NK-92 (cell line): ENCODE data around the gene POR.

Experiments used
- DNase-seq: peaks from one replicate; lab custom pipeline; 2025; ENCODE audit not compliant: unreplicated experiment; lab: John Stamatoyannopoulos, UW

Gene POR

DNA sequence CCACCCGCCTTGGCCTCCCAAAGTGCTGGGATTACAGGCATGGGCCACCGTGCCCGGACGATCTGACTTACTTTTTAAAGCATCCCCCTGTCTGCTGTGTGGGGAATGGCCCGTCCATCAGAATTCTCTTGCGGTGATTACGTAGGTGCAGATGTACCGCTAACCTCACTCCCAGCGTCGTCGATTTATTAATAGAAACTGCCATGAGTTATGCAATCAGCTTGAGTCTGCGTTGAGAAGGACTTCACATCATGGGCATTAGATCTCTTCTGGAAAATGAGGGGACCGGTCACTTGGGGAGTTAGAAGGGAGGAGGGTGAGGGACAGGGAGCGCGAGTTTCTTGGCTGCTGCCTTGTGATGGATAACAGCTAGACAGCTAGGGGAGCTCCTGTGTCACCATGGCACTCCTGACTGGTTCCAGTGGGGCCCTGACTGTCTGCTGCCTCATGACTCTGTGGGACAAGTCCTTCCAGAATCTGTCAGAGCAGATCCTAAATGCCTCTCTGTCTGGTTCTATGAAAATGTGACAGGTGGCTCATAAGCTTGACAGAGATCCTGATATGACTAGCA is 35.2 kb downstream of the POR start:
- no peak for DNase-seq

DNA sequence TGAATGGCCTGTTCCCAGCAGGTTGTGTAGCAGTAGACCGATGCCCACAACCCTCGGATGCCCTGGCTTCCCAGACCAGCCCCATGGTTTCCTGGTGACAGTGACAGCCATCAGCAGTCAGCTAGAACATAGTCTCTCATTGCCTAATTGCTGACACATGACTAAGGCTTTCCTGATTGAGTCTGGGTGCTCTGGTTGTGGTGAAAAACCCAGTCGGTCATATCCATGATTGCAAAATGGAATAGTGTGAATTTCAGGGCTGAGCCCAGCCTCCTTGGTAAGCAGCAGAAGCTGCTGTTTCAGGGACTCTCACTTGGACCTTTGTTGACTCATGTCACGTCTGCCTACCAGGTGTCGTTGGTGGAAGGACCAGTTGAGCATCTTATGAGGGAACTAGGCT is 36.6 kb downstream of the POR start:
- no peak for DNase-seq

- no peak for DNase-seq
Observed at GRCh38 chr7:75953431-75953830, 38.5 kb downstream of the POR start.

DNA sequence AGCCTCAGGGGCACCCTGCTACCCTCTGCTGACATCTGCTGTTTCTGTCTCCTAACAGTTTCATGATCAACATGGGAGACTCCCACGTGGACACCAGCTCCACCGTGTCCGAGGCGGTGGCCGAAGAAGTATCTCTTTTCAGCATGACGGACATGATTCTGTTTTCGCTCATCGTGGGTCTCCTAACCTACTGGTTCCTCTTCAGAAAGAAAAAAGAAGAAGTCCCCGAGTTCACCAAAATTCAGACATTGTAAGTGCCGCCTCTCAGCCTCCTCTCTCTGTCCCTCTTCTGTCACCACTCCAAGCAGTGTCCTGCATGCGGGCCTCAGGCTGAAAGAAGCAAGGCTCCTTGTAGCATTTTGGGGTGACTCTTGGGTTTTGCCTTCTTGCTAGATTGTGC is 39.0 kb downstream of the POR start:
- DNase-seq, result no peak

DNA sequence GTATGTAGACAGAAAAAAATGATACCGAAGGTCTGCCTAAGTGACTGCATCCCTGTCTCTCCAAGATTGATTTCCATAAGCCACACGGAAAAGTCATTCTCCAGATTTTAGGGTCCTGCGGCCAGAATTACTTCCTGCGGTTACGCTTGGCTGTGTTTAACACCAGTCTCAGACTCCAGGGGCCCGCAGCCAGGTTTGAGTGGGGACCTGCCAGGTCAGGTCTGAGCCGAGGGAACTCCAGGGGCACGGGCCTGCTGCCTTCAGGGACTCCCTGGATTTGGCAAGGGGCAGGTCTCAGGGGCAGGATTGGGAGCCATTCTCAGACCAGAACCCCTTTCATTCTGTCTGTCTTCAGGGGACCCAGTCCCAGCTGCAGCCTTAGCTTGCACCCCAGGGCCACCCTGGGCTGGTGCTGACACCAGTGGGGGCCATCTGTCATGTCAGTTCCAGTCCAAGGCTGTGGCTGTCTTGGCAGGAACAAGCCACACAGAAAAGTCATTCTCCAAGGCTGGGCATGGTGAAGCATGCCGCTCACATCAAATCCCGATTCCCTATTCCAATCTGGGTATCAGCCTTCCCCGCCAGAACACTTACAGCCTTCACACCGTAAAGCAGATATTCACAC is 40.5 kb downstream of the POR start:
- DNase-seq, result no peak

- no peak for DNase-seq
Observed at GRCh38 chr7:75957021-75957736, 42.2 kb downstream of the POR start.

GRCh38 chr7:75958802-75959543 is 44.0 kb downstream of the POR start:
- no peak for DNase-seq

- DNase-seq, result no peak
Observed at GRCh38 chr7:75960372-75960771, 45.4 kb downstream of the POR start.

DNA sequence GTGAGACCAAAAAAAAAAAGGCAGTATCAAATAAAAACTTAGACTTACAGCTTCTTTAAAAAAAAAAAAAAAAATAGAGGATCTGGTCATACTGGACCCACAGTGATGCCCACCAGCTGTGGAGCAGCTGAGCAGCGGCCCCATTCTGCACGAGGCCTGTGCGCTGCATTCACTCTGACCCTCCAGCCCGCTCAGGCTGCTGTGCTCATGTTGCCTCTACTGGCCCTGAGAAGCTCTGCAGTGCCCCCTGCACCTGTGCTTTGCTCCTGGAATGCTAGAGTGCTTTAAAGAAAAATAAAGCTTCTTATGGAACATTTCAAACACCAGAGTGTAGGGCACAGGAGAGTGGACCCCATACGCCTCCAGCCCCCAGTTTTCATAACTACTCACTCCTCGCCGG is 46.3 kb downstream of the POR start:
- DNase-seq, result no peak

GRCh38 chr7:75962607-75963380 is 47.8 kb downstream of the POR start:
- no peak for DNase-seq

GRCh38 chr7:75963381-75963995 is 48.5 kb downstream of the POR start:
- DNase-seq, result no peak

GRCh38 chr7:75965617-75966016 is 50.7 kb downstream of the POR start:
- no peak for DNase-seq

DNA sequence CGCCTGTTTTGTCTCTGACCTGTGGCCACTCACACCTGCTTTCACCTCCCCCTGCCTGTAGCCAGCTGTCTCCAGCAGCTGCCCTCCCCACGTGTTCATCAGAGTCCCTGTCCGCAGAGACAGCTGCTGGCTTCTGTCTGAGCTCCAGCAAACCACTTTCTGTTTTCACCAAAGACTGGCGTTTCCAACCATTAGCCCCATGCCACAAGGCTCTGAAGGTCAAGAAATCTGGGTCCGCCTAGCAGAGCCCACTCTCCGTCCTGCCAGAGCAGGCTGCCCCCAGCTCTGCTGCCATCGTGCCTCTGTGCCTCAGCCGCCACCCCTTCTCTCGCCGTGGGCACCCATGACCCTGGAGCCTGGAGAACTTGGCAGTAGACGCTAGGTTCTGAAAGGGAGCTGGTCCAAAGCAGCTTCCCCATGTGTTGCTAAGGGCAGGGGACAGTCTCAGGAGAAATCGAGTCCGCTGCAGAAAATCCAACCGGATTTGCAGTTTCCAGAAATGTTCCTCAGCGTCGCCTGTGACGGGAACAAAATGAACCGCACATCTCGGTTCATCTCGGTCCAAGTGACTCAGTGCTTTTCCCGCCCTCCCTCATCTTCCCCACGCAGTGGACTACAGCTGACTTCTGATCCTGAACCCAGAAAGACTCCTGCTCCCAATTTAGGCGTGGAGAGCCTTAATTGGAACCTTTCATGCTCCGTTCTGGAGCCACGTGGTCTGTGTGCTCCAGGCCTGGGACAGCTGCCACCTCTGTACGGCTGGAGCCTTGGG is 51.4 kb downstream of the POR start:
- no peak for DNase-seq

DNA sequence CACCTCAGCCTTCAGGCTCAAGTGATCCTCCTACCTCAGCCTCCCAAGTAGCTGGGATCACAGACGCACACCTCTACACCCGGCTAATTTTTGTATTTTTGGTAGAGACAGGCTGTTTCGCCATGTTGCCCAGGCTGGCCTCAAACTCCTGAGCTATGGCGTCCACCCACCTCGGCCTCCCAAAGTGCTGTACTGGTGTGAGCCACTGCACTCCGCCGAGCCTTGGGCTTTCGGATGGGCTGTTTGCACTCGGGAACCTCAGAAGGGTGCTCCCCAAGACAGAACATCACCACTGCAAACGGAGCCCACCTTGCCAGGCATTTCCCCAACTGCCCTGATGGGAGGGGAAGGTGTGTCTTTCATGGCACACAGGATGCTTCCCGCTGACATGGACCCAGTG is 52.1 kb downstream of the POR start:
- DNase-seq, result no peak

DNA sequence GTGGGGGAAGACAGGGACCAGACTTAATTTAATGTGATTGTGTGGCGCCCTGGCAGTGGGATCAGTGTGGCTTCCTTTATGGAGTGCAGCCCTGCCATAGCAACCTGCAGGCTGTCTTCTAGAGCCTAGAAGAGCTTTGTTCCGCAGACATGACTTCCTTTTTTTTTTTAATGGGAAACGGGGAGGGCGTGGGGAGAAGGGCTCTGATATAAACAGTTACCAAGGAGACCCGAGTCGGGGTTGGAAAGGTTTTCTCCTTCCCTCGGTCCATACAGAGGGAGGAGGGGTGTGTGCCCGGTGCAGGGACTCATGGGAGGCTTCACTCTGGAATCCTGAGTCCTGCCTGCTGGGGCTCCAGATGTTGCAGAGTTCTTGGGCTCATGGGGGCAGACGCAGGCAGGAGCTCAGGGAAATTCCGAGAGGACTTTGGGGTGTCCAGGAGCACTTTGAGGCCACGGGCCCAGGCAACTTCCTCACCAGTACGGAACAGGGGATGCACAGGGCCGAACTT is 52.6 kb downstream of the POR start:
- no peak for DNase-seq

GRCh38 chr7:75968012-75968411 is 53.1 kb downstream of the POR start:
- DNase-seq, result no peak

GRCh38 chr7:75968561-75969001 is 53.6 kb downstream of the POR start:
- no peak for DNase-seq

DNA sequence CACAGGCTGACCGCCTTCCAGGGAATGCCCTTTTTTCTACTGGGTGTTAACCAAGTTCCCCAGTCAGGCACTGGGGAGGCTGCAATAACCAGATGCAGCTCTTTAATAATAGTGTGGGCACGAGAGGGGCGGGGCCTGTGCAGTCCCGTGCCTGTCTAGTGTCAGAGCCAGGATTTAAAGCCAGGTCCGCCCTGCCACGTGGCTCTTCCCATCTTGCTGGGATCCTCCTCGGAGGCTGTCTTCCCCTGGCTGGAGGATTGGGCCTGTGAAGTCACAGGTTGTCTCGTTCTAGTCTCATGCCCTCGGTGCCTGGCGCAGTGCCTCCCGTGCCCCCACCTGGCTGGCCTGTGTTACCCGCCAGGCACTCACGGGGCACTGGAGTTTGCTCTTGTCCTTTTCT is 54.2 kb downstream of the POR start:
- DNase-seq, result no peak

DNA sequence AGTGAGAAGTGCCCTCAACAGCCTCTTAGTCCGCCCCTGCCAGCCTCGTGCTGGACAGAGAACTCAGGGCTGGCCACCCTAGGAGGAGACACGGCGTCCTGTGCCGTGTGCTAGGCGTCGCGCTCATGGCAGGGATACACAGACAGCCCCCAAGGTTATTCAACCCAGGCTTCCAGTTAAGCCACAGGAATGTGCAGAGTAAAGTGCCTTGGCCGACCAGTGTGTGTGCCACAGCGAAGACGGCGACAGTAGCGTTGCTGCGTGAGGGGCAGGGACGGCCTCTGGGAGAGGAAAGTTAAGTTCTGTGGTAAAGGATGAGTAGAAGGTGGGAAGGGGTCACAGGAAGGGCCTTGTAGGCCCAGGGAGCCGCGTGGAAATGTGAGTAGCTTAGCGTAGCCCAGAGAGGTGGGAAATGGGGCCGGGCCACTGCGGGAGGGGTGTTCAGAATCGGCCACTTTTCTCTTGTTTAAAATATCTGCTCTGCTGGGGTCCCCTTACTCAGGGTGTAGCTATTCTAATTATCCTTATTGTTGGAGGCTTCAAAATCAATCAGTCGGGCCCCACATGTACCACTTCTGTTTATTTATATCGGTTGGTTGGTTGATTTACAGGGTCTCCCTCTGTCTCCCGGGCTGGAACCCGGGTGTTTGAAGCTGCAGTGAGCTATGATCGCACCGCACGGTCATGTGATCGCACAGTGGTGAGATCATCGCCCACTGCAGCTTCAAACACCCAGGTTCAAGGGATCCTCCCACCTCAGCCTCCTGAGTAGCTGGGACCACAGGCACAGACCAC is 54.9 kb downstream of the POR start:
- DNase-seq, result no peak
